Endothelial cell of umbilical vein (primary cell): ENCODE data around the gene CARD10. TPM values are rescaled to one million over a fixed set of nuclear protein-coding genes. Genes with fewer than 3 reads are reported as not detected.

ENCODE experiments used
- BruUV-seq: library from RNA; stranded (reverse); fragments of 400-500 nt; replicated peaks from 2 replicates; lab custom pipeline; 2021; lab: Mats Ljungman, UMichigan
- CTCF ChIA-PET: fragments of 300-600, 350-600 bp; sonication (Branson Sonifier 250); formaldehyde crosslinking; loops from one replicate; lab custom pipeline; 2021; ENCODE audit warnings: antibody characterized with exemption, inconsistent platforms; lab: Charles Lee
- POLR2A ChIA-PET: fragments of 300-600, 350-600 bp; sonication (Branson Sonifier 250); formaldehyde crosslinking; loops from one replicate; lab custom pipeline; 2021; ENCODE audit warnings: antibody characterized with exemption, inconsistent platforms; lab: Charles Lee
- DNase-seq: peaks from one replicate; pipeline ENCODE4 v3.0.0-alpha.2; 2011; ENCODE audit warnings: low read depth, low spot score
- FAIRE-seq: peaks from 2 replicates; lab custom pipeline; 2011; peaks lifted over from hg19 to GRCh38; lab: Jason Lieb, UNC
- H2AFZ ChIP-seq: 2 replicates; pipeline ENCODE4 v1.6.0; 2012; ENCODE audit warnings: low read depth, low read length, control low read depth, inconsistent platforms
- H3K27ac ChIP-seq: 2 replicates; pipeline ENCODE4 v1.5.1; 2011; ENCODE audit warnings: low read depth, mild to moderate bottlenecking, control low read depth, low read length, moderate library complexity; ENCODE audit not compliant: insufficient read depth
- H3K27me3 ChIP-seq, 2 experiments: 2 replicates each; pipeline versions ENCODE4 v1.6.0 to v1.6.1; 2011; ENCODE audit warnings: low read length in 2 of 2, mixed read lengths in 1 of 2; ENCODE audit not compliant: control insufficient read depth in 2 of 2, insufficient read depth in 2 of 2
- H3K36me3 ChIP-seq, 2 experiments: 2 replicates in 1 of 2; 3 replicates in 1 of 2; pipeline ENCODE4 v1.5.1; 2011; ENCODE audit warnings: low read length in 2 of 2, mild to moderate bottlenecking in 1 of 2, moderate library complexity in 1 of 2; ENCODE audit not compliant: control insufficient read depth in 2 of 2, insufficient read depth in 2 of 2; ENCODE audit errors: extremely low read depth in 1 of 2
- H3K4me1 ChIP-seq: 3 replicates; pipeline ENCODE4 v1.5.1; 2011; ENCODE audit warnings: mild to moderate bottlenecking, low read length; ENCODE audit not compliant: control insufficient read depth, insufficient read depth; ENCODE audit errors: extremely low read depth
- H3K4me2 ChIP-seq: 2 replicates; pipeline ENCODE4 v1.6.1; 2011; ENCODE audit warnings: low read length, control low read depth, mixed read lengths; ENCODE audit not compliant: insufficient read depth
- H3K4me3 ChIP-seq, 3 experiments: fragments of 200-600 bp in 1 of 3; sonication (generic), shearing (Covaris generic) in 1 of 3; replicated peaks in 1 of 3; 2 replicates each; pipeline ENCODE4 v1.5.1; 2011 to 2016; ENCODE audit warnings: control low read depth in 3 of 3, low read length in 3 of 3, mild to moderate bottlenecking in 2 of 3, inconsistent platforms in 1 of 3, low read depth in 1 of 3, moderate library complexity in 1 of 3; ENCODE audit not compliant: insufficient read depth in 1 of 3
- H3K79me2 ChIP-seq: 2 replicates; pipeline ENCODE4 v1.6.0; 2012; ENCODE audit warnings: low read length, inconsistent platforms; ENCODE audit not compliant: control insufficient read depth, insufficient read depth
- H3K9ac ChIP-seq: replicated peaks from 2 replicates; pipeline ENCODE3; 2011; ENCODE audit warnings: low read length, control low read depth; ENCODE audit not compliant: insufficient read depth; ENCODE audit errors: extremely low read depth
- H3K9me1 ChIP-seq: replicated peaks from 3 replicates; pipeline ENCODE4 v1.6.0; 2011; ENCODE audit warnings: mild to moderate bottlenecking, low read length; ENCODE audit not compliant: control insufficient read depth, insufficient read depth; ENCODE audit errors: extremely low read depth
- H3K9me3 ChIP-seq: replicated peaks from 2 replicates; pipeline ENCODE4 v1.5.1; 2012; ENCODE audit warnings: low read length, inconsistent platforms; ENCODE audit not compliant: control insufficient read depth, insufficient read depth
- H4K20me1 ChIP-seq: replicated peaks from 2 replicates; pipeline ENCODE3; 2011; ENCODE audit warnings: mild to moderate bottlenecking, low read length; ENCODE audit not compliant: control insufficient read depth, insufficient read depth; ENCODE audit errors: extremely low read depth
- EZH2 ChIP-seq: IDR thresholded peaks from 2 replicates; pipeline ENCODE4 v1.6.1; 2012; ENCODE audit warnings: borderline replicate concordance, low read depth, mild to moderate bottlenecking, moderate library complexity, low read length, inconsistent platforms; ENCODE audit not compliant: severe bottlenecking
- FOS ChIP-seq: IDR thresholded peaks from 2 replicates; pipeline ENCODE4 v1.6.1; 2011; ENCODE audit warnings: mild to moderate bottlenecking, low read length, moderate library complexity, borderline replicate concordance; ENCODE audit not compliant: insufficient read depth
- GATA2 ChIP-seq: IDR thresholded peaks from 2 replicates; pipeline ENCODE4 v1.7.0; 2011; ENCODE audit warnings: low read depth, mild to moderate bottlenecking, moderate library complexity, mixed read lengths, low read length; ENCODE audit not compliant: insufficient read length, insufficient read depth
- JUN ChIP-seq: IDR thresholded peaks from 2 replicates; pipeline ENCODE4 v1.6.1; 2011; ENCODE audit warnings: borderline replicate concordance, low read depth; ENCODE audit not compliant: insufficient read length, insufficient read depth
- MYC ChIP-seq: IDR thresholded peaks from one replicate; pipeline ENCODE4 v1.6.1; 2011; ENCODE audit warnings: mild to moderate bottlenecking, low read depth, low read length
- POLR2A ChIP-seq: IDR thresholded peaks from 2 replicates; pipeline ENCODE4 v1.6.1; 2012; ENCODE audit warnings: low read depth, mild to moderate bottlenecking, control low read depth, low read length
- POLR2AphosphoS5 ChIP-seq: IDR thresholded peaks from 2 replicates; pipeline ENCODE4 v1.6.1; 2012; ENCODE audit warnings: low read depth, mild to moderate bottlenecking, control low read depth, low read length, moderate library complexity; ENCODE audit not compliant: insufficient read depth
- dilution Hi-C: fragments of 300-500 bp; cut with MboI; formaldehyde crosslinking; loops from one replicate; pipeline ENCODE4 v1.15.0; 2019; ENCODE audit warnings: low sequenced_read_pairs; ENCODE audit not compliant: extremely low pct_ligation_motif_present
- intact Hi-C: fragments of 100-400 bp; cut with micrococcal nuclease; formaldehyde crosslinking; loops from one replicate; pipeline ENCODE4 v1.10.0; 2022
- polyA plus RNA-seq, 4 experiments: library from polyadenylated mRNA; depleted of rRNA in 3 of 4; stranded (reverse) in 3 of 4; unstranded in 1 of 4; fragments of >200 nt; gene quantifications; 2 replicates each; pipeline versions ENCODE4 v1.2.1 to v1.2.3, GENCODE V29; 2011 to 2012; ENCODE audit warnings: missing spikeins in 1 of 4
- total RNA-seq: library from RNA; stranded (reverse); gene quantifications from 2 replicates; pipeline ENCODE4 v1.2.3, GENCODE V29; 2021
- TF ChIP-seq, protein P1 (sequence below): IDR thresholded peaks from 2 replicates; pipeline ENCODE4 v1.6.1; 2011; ENCODE audit not compliant: insufficient read depth, insufficient read length
- TF ChIP-seq, protein P2 (sequence below), 2 donors: IDR thresholded peaks; 1 replicate in 1 of 2; 2 replicates in 1 of 2; pipeline ENCODE4 v1.5.1; 2011; ENCODE audit warnings: low read length in 2 of 2, mild to moderate bottlenecking in 2 of 2, moderate library complexity in 2 of 2, control low read depth in 1 of 2, inconsistent platforms in 1 of 2, low read depth in 1 of 2; ENCODE audit not compliant: insufficient read depth in 1 of 2; ENCODE audit errors: extremely low read depth in 1 of 2

CARD10 gene
- total and polyA plus RNA-seq, 2 donors (not counting 3 experiments of a cell fraction or from before 2014, with no cell fraction given), result 36.1 to 39.5 TPM

DNA sequence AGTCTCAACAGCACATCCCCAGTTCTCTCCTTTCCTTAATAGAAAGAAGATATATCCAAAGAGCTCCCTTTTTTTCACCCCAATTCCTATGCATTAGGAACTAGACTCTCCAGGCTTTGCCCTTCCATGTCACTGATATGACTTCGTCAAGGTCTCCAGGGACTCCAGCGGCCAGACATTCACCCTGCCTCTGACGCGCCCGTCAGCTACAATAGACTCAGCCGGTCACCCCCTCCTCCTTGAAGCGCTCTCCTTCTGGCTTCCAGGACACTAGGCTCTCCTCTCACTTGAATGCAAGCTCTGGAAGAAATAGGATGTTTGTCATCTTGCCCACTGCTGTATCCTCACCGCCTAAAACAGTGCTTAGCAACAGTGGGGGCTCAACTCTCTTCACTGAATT lies 77.1 kb downstream of the CARD10 start:
- CTCF ChIA-PET, result interaction anchor here (0.6 to 1.0 kb wide), 2 partner anchors 8 to 14 kb away, joined by 3 read pairs; no protein-coding TSS in a partner anchor
- Histone ChIP-seq H3K9ac (no peak overlapping the region), H3K79me2 (no peaks in the 10 kb centered on the region), H3K9me1 (no peaks in the 10 kb centered on the region), H3K9me3 (no peaks in the 10 kb centered on the region), H3K27me3 (peaks cover 0 to 2% of the 10 kb centered on the region in 2 experiments), H3K27ac (no peak overlapping the region), H2AFZ (no peak overlapping the region), H3K4me1 (peaks cover 3% of the 10 kb centered on the region), H4K20me1 (no peaks in the 10 kb centered on the region), H3K36me3 (no peaks in the 10 kb centered on the region), H3K4me2 (no peak overlapping the region), H3K4me3 (no peak overlapping the region)
- DNase-seq (no peak), FAIRE-seq (no peak)
- POLR2A ChIA-PET, result no interaction called here
- dilution Hi-C loops, result no loop called here
- BruUV-seq, result no TSS peak
- intact Hi-C loops, result no loop called here
- no peak for TF ChIP-seq JUN
- TF ChIP-seq POLR2A, result no peak
- TF ChIP-seq FOS, result no peak
- no peak for TF ChIP-seq GATA2
- TF ChIP-seq, protein P1, sequence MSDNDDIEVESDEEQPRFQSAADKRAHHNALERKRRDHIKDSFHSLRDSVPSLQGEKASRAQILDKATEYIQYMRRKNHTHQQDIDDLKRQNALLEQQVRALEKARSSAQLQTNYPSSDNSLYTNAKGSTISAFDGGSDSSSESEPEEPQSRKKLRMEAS, result no peak

DNA sequence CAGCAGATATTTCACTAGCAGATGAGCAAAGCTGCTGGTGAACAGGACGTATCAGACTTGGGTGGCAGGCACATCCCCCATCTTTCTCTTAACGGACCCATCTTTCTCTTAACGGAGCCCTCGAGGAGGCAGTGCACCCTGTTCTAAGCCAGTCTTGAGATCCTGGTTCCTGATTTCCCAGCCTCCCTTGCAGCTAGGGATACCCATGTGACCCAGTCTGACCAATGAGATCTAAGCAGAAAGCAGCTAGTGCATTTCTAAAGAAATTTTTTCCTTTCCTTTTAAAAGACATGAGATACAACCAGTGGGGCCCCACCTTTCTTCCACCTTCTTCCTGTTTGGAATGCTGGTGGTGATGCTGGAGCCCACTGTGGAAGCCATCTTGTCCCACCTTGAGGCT lies 78.3 kb downstream of the CARD10 start:
- no TSS peak for BruUV-seq
- no peak for FAIRE-seq

More for the DNA sequence above, 78.3 kb downstream of the CARD10 start:
- H4K20me1 ChIP-seq, result no peaks in the 10 kb centered on the region
- TF ChIP-seq POLR2A (no peak), GATA2 (no peak), MYC (no peak), FOS (no peak), EZH2 (no peak), POLR2AphosphoS5 (no peak), JUN (no peak)
- TF ChIP-seq, protein P1, result no peak
- TF ChIP-seq, protein P2, sequence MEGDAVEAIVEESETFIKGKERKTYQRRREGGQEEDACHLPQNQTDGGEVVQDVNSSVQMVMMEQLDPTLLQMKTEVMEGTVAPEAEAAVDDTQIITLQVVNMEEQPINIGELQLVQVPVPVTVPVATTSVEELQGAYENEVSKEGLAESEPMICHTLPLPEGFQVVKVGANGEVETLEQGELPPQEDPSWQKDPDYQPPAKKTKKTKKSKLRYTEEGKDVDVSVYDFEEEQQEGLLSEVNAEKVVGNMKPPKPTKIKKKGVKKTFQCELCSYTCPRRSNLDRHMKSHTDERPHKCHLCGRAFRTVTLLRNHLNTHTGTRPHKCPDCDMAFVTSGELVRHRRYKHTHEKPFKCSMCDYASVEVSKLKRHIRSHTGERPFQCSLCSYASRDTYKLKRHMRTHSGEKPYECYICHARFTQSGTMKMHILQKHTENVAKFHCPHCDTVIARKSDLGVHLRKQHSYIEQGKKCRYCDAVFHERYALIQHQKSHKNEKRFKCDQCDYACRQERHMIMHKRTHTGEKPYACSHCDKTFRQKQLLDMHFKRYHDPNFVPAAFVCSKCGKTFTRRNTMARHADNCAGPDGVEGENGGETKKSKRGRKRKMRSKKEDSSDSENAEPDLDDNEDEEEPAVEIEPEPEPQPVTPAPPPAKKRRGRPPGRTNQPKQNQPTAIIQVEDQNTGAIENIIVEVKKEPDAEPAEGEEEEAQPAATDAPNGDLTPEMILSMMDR (IDR thresholded peaks at IDR 0.05; ENCODE audit: extremely low read depth in 1 of 2, insufficient read depth in 1 of 2, low read depth in 1 of 2, low read length in 2 of 2), result no peak
- H3K9me1 ChIP-seq, result no peaks in the 10 kb centered on the region
- CTCF ChIA-PET, result interaction anchor here (0.7 to 1.4 kb wide), 3 partner anchors 11 to 109 kb away, joined by 3 to 4 read pairs (median 4); no protein-coding TSS in a partner anchor
- dilution Hi-C loops (no loop called here), intact Hi-C loops (no loop called here)
- H3K4me2 ChIP-seq, result no peak overlapping the region
- H3K9ac ChIP-seq, result no peak overlapping the region
- no peaks in the 10 kb centered on the region for H3K79me2 ChIP-seq
- H3K36me3 ChIP-seq, result no peaks in the 10 kb centered on the region
- no peak for DNase-seq
- peaks cover 0 to 2% of the 10 kb centered on the region in 2 experiments for H3K27me3 ChIP-seq
- peaks cover 3% of the 10 kb centered on the region for H3K4me1 ChIP-seq
- no peak overlapping the region for H3K4me3 ChIP-seq
- H3K9me3 ChIP-seq, result no peaks in the 10 kb centered on the region
- POLR2A ChIA-PET, result no interaction called here
- no peak overlapping the region for H2AFZ ChIP-seq
- no peak overlapping the region for H3K27ac ChIP-seq
